Lower leg skin (tissue), 3 donors: ENCODE measurements around the gene MAD1L1.

Source experiments
- POLR2A ChIP-seq, 2 donors: fragments of 450-650 bp; IDR thresholded peaks; one replicate each; pipeline ENCODE4 v1.6.1; 2016 to 2017; ENCODE audit warnings: antibody characterized with exemption in 2 of 2, mild to moderate bottlenecking in 1 of 2, moderate library complexity in 1 of 2
- TF ChIP-seq, protein P1 (sequence below), 3 donors: fragments of 450-650 bp; IDR thresholded peaks; one replicate each; pipeline ENCODE4 v1.5.1; 2016; ENCODE audit warnings: antibody characterized with exemption in 3 of 3, mild to moderate bottlenecking in 3 of 3, moderate library complexity in 2 of 3

GRCh38 chr7:2247141-2247995 is 14.6 kb upstream of the MAD1L1 start:
- TF ChIP-seq, protein P1, sequence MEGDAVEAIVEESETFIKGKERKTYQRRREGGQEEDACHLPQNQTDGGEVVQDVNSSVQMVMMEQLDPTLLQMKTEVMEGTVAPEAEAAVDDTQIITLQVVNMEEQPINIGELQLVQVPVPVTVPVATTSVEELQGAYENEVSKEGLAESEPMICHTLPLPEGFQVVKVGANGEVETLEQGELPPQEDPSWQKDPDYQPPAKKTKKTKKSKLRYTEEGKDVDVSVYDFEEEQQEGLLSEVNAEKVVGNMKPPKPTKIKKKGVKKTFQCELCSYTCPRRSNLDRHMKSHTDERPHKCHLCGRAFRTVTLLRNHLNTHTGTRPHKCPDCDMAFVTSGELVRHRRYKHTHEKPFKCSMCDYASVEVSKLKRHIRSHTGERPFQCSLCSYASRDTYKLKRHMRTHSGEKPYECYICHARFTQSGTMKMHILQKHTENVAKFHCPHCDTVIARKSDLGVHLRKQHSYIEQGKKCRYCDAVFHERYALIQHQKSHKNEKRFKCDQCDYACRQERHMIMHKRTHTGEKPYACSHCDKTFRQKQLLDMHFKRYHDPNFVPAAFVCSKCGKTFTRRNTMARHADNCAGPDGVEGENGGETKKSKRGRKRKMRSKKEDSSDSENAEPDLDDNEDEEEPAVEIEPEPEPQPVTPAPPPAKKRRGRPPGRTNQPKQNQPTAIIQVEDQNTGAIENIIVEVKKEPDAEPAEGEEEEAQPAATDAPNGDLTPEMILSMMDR (IDR thresholded peaks at IDR 0.05): no peak
- no peak for TF ChIP-seq POLR2A (IDR thresholded peaks at IDR 0.05)
